ENCODE data around the gene MAP2K5. TPM values are rescaled to one million over a fixed set of nuclear protein-coding genes. Genes with fewer than 3 reads are reported as not detected.

MAP2K5 gene
- polyA plus RNA-seq, 1 donor from 2014 or later: 12.1 TPM

GRCh38 chr15:67821784-67822440 is 279.4 kb downstream of the MAP2K5 start:
- H3F3A ChIP-seq (ENCODE audit: insufficient read depth, low read length, poor library complexity, severe bottlenecking): no peaks in the 10 kb centered on the region
- H3K9me2 ChIP-seq (ENCODE audit: insufficient read depth, low read length): no peaks in the 10 kb centered on the region
- H3K36me3 ChIP-seq (ENCODE audit: insufficient read depth, low read length): no peaks in the 10 kb centered on the region
- no peak overlapping the region for H3K9ac ChIP-seq (ENCODE audit: low read length)
- TF ChIP-seq MXI1 (conservative IDR thresholded peaks at IDR 0.05; ENCODE audit: poor library complexity, severe bottlenecking): no peak
- peak; percentile 18 for TF ChIP-seq CTCF (IDR thresholded peaks at IDR 0.05; ENCODE audit: poor library complexity, severe bottlenecking)
- TF ChIP-seq EZH2 (IDR thresholded peaks at IDR 0.05; ENCODE audit: borderline replicate concordance, insufficient read depth, low read length, poor library complexity, severe bottlenecking): peak; percentile 16
- no peak for TF ChIP-seq EP300 (conservative IDR thresholded peaks at IDR 0.05; ENCODE audit: poor library complexity, severe bottlenecking)
- TF ChIP-seq TAF1 (IDR thresholded peaks at IDR 0.05; ENCODE audit: low read depth): no peak
- no peak for TF ChIP-seq RAD21 (conservative IDR thresholded peaks at IDR 0.05)
- no peak for TF ChIP-seq SMC3 (conservative IDR thresholded peaks at IDR 0.05; ENCODE audit: poor library complexity)
- no peak for TF ChIP-seq POLR2AphosphoS5 (IDR thresholded peaks at IDR 0.05)
- TF ChIP-seq REST (IDR thresholded peaks at IDR 0.05; ENCODE audit: borderline replicate concordance): no peak
- H3K27ac ChIP-seq (ENCODE audit: low read length): no peak overlapping the region
- peaks cover 86% of the 10 kb centered on the region for H3K27me3 ChIP-seq (ENCODE audit: insufficient read depth, low read depth, low read length)
- H4K20me1 ChIP-seq (ENCODE audit: insufficient read depth): peaks cover 4% of the 10 kb centered on the region
- H3K4me3 ChIP-seq (ENCODE audit: low read length): peak overlapping the region; percentile 15
- no peak overlapping the region for H2AFZ ChIP-seq (ENCODE audit: low read depth, low read length)
- H3K4me2 ChIP-seq (ENCODE audit: low read length): no peak overlapping the region
- H3K79me2 ChIP-seq (replicated peaks; ENCODE audit: insufficient read depth, low read length): no peaks in the 10 kb centered on the region
- peaks cover 8% of the 10 kb centered on the region for H3K9me3 ChIP-seq (ENCODE audit: low read length)

- H4K20me1 ChIP-seq (ENCODE audit: insufficient read depth): peaks cover 4% of the 10 kb centered on the region
- H3K4me3 ChIP-seq (ENCODE audit: low read length): peak overlapping the region; percentile 53
- H3K4me2 ChIP-seq (ENCODE audit: low read length): no peak overlapping the region
- H3K79me2 ChIP-seq (replicated peaks; ENCODE audit: insufficient read depth, low read length): no peaks in the 10 kb centered on the region
- no peaks in the 10 kb centered on the region for H3K9me2 ChIP-seq (ENCODE audit: insufficient read depth, low read length)
- no peak overlapping the region for H2AFZ ChIP-seq (ENCODE audit: low read depth, low read length)
- peaks cover 94% of the 10 kb centered on the region for H3K27me3 ChIP-seq (ENCODE audit: insufficient read depth, low read depth, low read length)
- H3K9me3 ChIP-seq (ENCODE audit: low read length): peaks cover 5% of the 10 kb centered on the region
- TF ChIP-seq EZH2 (IDR thresholded peaks at IDR 0.05; ENCODE audit: borderline replicate concordance, insufficient read depth, low read length, poor library complexity, severe bottlenecking): no peak
- TF ChIP-seq POLR2AphosphoS5 (IDR thresholded peaks at IDR 0.05): peak; percentile 8
- TF ChIP-seq REST (IDR thresholded peaks at IDR 0.05; ENCODE audit: borderline replicate concordance): no peak
- no peak overlapping the region for H3K27ac ChIP-seq (ENCODE audit: low read length)
- no peaks in the 10 kb centered on the region for H3K36me3 ChIP-seq (ENCODE audit: insufficient read depth, low read length)
- H3F3A ChIP-seq (ENCODE audit: insufficient read depth, low read length, poor library complexity, severe bottlenecking): no peaks in the 10 kb centered on the region
- no peak overlapping the region for H3K9ac ChIP-seq (ENCODE audit: low read length)
Measured at GRCh38 chr15:67822537-67823313, 280.2 kb downstream of the MAP2K5 start.
